ENCODE data around the gene ZNF565. TPM values are rescaled to one million over a fixed set of nuclear protein-coding genes. Genes with fewer than 3 reads are reported as not detected.
"Not testable (repeated sequence)": the region's sequence is repeated elsewhere in the genome, so short reads cannot be mapped to it uniquely, and the experiment has no call there.

Gene ZNF565
- total RNA-seq, 1 donor: 6.9 TPM

DNA sequence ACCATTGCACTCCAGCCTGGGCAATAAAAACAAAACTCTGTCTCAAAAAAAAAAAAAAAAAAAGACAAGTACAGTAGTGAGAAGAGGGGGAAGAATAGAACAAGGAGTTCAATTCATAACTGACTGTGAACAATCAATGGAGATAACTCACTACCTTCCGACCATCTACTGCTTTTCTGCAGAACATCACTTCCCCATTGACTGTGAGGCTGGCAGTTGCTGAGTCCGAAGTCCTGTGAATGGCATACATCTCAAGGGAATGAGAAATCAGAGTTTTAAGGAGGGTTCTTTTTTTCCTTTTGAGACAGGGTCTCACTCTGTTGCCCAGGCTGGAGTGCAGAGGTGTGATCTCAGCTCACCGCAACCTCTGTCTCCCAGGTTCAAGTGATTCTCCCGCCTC lies 11.2 kb downstream of the ZNF565 start:
- Histone ChIP-seq H3K27me3 (ENCODE audit: insufficient read depth, low read length) (no peaks in the 10 kb centered on the region), H3K9me3 (ENCODE audit: low read depth, low read length) (no peaks in the 10 kb centered on the region), H3K36me3 (ENCODE audit: insufficient read depth, low read length) (no peaks in the 10 kb centered on the region), H3K4me2 (ENCODE audit: insufficient read depth, low read length) (no peak overlapping the region), H3K27ac (ENCODE audit: low read depth, low read length) (no peak overlapping the region), H4K20me1 (ENCODE audit: insufficient read depth, low read length) (peaks cover 2% of the 10 kb centered on the region), H3K79me2 (ENCODE audit: insufficient read depth, low read length) (peaks cover 9% of the 10 kb centered on the region), H3K4me1 (ENCODE audit: insufficient read depth, low read length) (no peaks in the 10 kb centered on the region), H3K4me3 (ENCODE audit: insufficient read depth, low read length) (no peak overlapping the region), H2AFZ (ENCODE audit: low read length) (no peak overlapping the region)
- TF ChIP-seq, protein P1, sequence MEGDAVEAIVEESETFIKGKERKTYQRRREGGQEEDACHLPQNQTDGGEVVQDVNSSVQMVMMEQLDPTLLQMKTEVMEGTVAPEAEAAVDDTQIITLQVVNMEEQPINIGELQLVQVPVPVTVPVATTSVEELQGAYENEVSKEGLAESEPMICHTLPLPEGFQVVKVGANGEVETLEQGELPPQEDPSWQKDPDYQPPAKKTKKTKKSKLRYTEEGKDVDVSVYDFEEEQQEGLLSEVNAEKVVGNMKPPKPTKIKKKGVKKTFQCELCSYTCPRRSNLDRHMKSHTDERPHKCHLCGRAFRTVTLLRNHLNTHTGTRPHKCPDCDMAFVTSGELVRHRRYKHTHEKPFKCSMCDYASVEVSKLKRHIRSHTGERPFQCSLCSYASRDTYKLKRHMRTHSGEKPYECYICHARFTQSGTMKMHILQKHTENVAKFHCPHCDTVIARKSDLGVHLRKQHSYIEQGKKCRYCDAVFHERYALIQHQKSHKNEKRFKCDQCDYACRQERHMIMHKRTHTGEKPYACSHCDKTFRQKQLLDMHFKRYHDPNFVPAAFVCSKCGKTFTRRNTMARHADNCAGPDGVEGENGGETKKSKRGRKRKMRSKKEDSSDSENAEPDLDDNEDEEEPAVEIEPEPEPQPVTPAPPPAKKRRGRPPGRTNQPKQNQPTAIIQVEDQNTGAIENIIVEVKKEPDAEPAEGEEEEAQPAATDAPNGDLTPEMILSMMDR (IDR thresholded peaks at IDR 0.05; ENCODE audit: extremely low read depth, low read depth, low read length): no peak
- DNase-seq (ENCODE audit: insufficient read length, low spot score, missing footprints): no peak

DNA sequence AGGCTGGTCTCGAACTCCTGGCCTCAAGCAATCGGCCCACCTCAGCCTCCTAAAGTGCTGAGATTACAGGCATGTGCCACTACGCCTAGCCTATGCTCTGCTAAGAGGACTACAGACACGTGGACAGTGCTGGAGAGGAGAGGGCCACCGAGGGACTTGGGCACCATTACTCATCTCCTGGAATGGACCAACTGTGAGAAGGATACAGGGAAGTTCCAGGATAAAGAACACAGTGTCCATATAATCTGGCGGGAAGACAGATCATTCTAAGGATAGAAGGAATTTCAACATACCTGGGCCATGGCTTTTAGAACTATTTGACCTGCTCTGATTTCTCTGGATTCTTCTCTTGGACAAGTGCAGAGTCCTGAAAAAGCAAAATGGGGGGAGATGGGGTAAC lies 12.8 kb downstream of the ZNF565 start:
- Histone ChIP-seq H2AFZ (ENCODE audit: low read length) (no peak overlapping the region), H3K36me3 (ENCODE audit: insufficient read depth, low read length) (no peaks in the 10 kb centered on the region), H3K4me3 (ENCODE audit: insufficient read depth, low read length) (no peak overlapping the region), H3K79me2 (ENCODE audit: insufficient read depth, low read length) (peaks cover 3% of the 10 kb centered on the region), H3K4me2 (ENCODE audit: insufficient read depth, low read length) (no peak overlapping the region), H3K4me1 (ENCODE audit: insufficient read depth, low read length) (no peaks in the 10 kb centered on the region), H3K9me3 (ENCODE audit: low read depth, low read length) (no peaks in the 10 kb centered on the region), H3K27ac (ENCODE audit: low read depth, low read length) (no peak overlapping the region), H4K20me1 (ENCODE audit: insufficient read depth, low read length) (no peaks in the 10 kb centered on the region), H3K27me3 (ENCODE audit: insufficient read depth, low read length) (no peaks in the 10 kb centered on the region)
- DNase-seq (ENCODE audit: insufficient read length, low spot score, missing footprints): no peak
- TF ChIP-seq, protein P1 (IDR thresholded peaks at IDR 0.05; ENCODE audit: extremely low read depth, low read depth, low read length): no peak

DNA sequence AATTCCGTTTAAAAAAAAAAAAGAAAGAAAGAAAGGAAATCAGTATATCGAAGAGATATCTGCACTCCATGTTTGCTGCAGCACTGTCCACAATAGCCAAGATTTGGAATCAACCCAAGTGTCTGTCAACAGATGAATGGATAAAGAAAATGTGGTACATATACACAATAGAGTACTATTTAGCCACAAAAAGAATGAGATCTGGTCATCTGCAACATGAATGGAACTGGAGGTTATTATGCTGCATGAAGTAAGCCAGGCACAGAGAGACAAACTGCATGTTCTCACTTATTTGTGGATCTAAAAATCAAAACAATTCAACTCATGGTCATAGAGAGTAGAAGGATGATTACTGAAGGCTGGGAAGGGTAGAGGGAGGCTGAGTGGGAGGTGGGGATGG lies 16.3 kb downstream of the ZNF565 start:
- H3K4me1 ChIP-seq (ENCODE audit: insufficient read depth, low read length): no peaks in the 10 kb centered on the region
- H4K20me1 ChIP-seq (ENCODE audit: insufficient read depth, low read length): no peaks in the 10 kb centered on the region
- H3K4me2 ChIP-seq (ENCODE audit: insufficient read depth, low read length): no peak overlapping the region
- H2AFZ ChIP-seq (ENCODE audit: low read length): no peak overlapping the region
- H3K27me3 ChIP-seq (ENCODE audit: insufficient read depth, low read length): no peaks in the 10 kb centered on the region
- no peak overlapping the region for H3K27ac ChIP-seq (ENCODE audit: low read depth, low read length)
- TF ChIP-seq, protein P1 (IDR thresholded peaks at IDR 0.05; ENCODE audit: extremely low read depth, low read depth, low read length): no peak
- H3K4me3 ChIP-seq (ENCODE audit: insufficient read depth, low read length): no peak overlapping the region
- no peaks in the 10 kb centered on the region for H3K9me3 ChIP-seq (ENCODE audit: low read depth, low read length)
- H3K36me3 ChIP-seq (ENCODE audit: insufficient read depth, low read length): peaks cover 5% of the 10 kb centered on the region
- DNase-seq (ENCODE audit: insufficient read length, low spot score, missing footprints): no peak
- peaks cover 3% of the 10 kb centered on the region for H3K79me2 ChIP-seq (ENCODE audit: insufficient read depth, low read length)

DNA sequence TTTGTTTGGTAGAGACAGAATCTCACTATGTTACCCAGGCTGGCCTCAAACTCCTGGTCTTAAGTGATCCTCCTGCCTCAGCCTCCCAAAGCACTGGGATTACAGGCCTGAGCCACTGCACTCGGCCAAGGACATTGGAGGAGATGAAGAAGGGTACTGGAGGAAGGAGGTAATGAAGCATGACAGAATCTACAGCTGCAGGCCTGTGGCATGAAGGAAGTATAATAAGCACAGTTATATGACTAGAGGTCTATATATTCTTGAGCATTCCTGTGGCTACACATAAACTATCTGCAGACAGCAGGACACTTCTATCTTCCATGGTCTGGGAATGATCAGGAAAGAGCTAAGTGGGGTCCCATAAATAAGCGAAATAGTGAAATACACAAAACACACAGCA lies 18.2 kb downstream of the ZNF565 start:
- Histone ChIP-seq H4K20me1 (ENCODE audit: insufficient read depth, low read length) (no peaks in the 10 kb centered on the region), H3K4me3 (ENCODE audit: insufficient read depth, low read length) (no peak overlapping the region), H3K27ac (ENCODE audit: low read depth, low read length) (no peak overlapping the region), H2AFZ (ENCODE audit: low read length) (no peak overlapping the region), H3K9me3 (ENCODE audit: low read depth, low read length) (no peaks in the 10 kb centered on the region), H3K36me3 (ENCODE audit: insufficient read depth, low read length) (peaks cover 5% of the 10 kb centered on the region), H3K4me2 (ENCODE audit: insufficient read depth, low read length) (no peak overlapping the region), H3K79me2 (ENCODE audit: insufficient read depth, low read length) (no peaks in the 10 kb centered on the region), H3K4me1 (ENCODE audit: insufficient read depth, low read length) (no peaks in the 10 kb centered on the region), H3K27me3 (ENCODE audit: insufficient read depth, low read length) (no peaks in the 10 kb centered on the region)
- no peak for DNase-seq (ENCODE audit: insufficient read length, low spot score, missing footprints)
- TF ChIP-seq, protein P1 (IDR thresholded peaks at IDR 0.05; ENCODE audit: extremely low read depth, low read depth, low read length): no peak

DNA sequence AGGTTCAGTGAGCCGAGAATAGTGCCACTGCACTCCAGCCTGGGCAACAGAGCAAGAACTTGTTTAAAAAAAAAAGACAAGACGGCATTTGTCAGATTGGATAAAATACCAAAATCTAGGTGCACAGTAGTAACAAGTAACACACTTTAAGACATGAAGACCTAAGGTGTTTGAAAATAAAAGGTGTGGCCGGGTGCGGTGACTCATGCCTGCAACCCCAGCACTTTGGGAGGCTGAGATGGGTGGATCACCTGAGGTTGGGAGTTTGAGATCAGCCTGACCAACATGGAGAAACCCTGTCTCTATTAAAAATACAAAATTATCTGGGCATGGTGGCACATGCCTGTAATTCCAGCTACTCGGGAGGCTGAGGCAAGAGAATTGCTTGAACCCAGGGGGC lies 27.7 kb downstream of the ZNF565 start:
- not testable (repeated sequence) for H2AFZ ChIP-seq (ENCODE audit: low read length); H4K20me1 ChIP-seq (ENCODE audit: insufficient read depth, low read length); H3K9me3 ChIP-seq (ENCODE audit: low read depth, low read length); H3K27me3 ChIP-seq (ENCODE audit: insufficient read depth, low read length); H3K27ac ChIP-seq (ENCODE audit: low read depth, low read length); H3K4me1 ChIP-seq (ENCODE audit: insufficient read depth, low read length); DNase-seq (ENCODE audit: insufficient read length, low spot score, missing footprints); H3K79me2 ChIP-seq (ENCODE audit: insufficient read depth, low read length); H3K4me3 ChIP-seq (ENCODE audit: insufficient read depth, low read length); H3K4me2 ChIP-seq (ENCODE audit: insufficient read depth, low read length)
- H3K36me3 ChIP-seq (ENCODE audit: insufficient read depth, low read length): peaks cover 17% of the 10 kb centered on the region
